ENCODE data around the gene PPP1R14C.
"Not testable (repeated sequence)": the region's sequence is repeated elsewhere in the genome, so short reads cannot be mapped to it uniquely, and the experiment has no call there.

Gene PPP1R14C

DNA sequence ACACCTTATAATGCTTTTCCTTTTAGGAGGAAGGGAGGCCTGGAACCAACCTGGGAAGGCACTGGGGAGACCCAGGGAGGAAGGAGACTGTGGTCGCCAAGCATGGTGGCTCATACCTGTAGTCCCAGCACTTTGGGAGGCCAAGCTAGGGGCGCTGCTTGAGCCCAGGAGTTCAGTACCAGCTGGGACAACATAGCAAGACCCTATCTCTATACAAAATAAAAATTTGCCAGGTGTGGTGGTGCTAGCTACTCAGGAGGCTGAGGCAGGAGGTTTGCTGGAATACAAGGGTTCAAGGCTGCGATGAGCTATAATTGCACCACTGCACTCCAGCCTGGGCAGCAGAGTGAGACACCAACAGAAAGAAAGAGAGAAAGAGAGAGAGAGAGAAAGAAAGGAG is 36.2 kb downstream of the PPP1R14C start:
- H3K9me3 ChIP-seq (ENCODE audit: low read depth, low read length) = no peaks in the 10 kb centered on the region
- DNase-seq (ENCODE audit: low read depth, low spot score) = no peak
- no peak for TF ChIP-seq POLR2AphosphoS5 (IDR thresholded peaks at IDR 0.05; ENCODE audit: borderline replicate concordance, low read depth, low read length)
- H3K36me3 ChIP-seq (ENCODE audit: insufficient read depth, low read length) = no peaks in the 10 kb centered on the region
- no peak overlapping the region for H3K9ac ChIP-seq (ENCODE audit: insufficient read length)
- H3K27ac ChIP-seq = no peak overlapping the region
- no peak overlapping the region for H3K4me3 ChIP-seq

DNA sequence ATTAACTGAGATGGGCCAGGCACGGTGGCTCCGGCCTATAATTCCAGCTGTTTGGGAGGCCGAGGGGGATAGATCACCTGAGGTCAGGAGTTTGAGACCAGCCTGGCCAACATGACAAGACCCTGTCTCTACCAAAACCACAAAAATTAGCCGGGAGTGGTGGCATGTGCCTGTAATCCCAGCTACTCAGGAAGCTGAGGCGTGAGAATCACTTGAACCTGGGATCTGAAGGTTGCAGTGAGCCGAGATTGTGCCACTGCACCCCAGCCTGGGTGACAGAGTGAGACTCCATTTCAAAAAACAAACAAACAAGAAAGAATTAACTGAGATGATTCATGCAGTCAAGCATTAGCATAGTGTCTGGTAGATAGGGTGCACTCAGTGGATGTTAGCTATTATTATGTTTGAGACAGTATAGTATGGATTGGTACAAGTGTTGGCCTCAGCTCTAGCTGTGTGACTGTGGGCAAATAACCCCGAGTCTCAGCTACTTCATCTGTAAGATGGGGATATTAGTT is 37.1 kb downstream of the PPP1R14C start:
- H3K4me3 ChIP-seq; H3K27ac ChIP-seq; H3K36me3 ChIP-seq (ENCODE audit: insufficient read depth, low read length); DNase-seq (ENCODE audit: low read depth, low spot score); H3K9ac ChIP-seq (ENCODE audit: insufficient read length); H3K9me3 ChIP-seq (ENCODE audit: low read depth, low read length): not testable (repeated sequence)

DNA sequence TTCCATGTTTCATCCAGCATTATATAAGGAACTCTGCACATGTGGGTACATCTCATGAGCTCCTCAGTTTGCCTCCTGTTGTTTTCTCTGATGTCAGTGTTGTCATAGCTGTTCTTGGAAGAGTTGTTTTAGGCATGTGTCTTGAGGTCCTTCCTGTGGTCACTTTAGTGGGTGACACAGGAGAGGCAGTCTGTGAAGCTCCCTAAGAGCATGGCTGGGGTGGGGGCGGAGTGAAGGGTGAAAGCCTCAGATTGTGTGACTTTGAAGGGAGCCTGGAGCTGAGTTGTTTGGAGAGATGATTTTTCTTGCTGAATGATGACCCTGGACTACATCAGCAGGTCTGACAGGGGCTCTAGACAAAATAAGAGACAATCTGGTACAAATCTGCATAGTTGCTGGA is 37.7 kb downstream of the PPP1R14C start:
- no peak overlapping the region for H3K9ac ChIP-seq (ENCODE audit: insufficient read length)
- no peak for DNase-seq (ENCODE audit: low read depth, low spot score)
- H3K27ac ChIP-seq = no peak overlapping the region
- no peak overlapping the region for H3K4me3 ChIP-seq
- no peaks in the 10 kb centered on the region for H3K9me3 ChIP-seq (ENCODE audit: low read depth, low read length)
- H3K36me3 ChIP-seq (ENCODE audit: insufficient read depth, low read length) = no peaks in the 10 kb centered on the region
- TF ChIP-seq POLR2AphosphoS5 (IDR thresholded peaks at IDR 0.05; ENCODE audit: borderline replicate concordance, low read depth, low read length) = no peak
- no peak for TF ChIP-seq EZH2 (IDR thresholded peaks at IDR 0.05)
- no peak for TF ChIP-seq FOXP2 (optimal IDR thresholded peaks at IDR 0.05; ENCODE audit: control extremely low read depth, extremely low read length, insufficient read depth)

DNA sequence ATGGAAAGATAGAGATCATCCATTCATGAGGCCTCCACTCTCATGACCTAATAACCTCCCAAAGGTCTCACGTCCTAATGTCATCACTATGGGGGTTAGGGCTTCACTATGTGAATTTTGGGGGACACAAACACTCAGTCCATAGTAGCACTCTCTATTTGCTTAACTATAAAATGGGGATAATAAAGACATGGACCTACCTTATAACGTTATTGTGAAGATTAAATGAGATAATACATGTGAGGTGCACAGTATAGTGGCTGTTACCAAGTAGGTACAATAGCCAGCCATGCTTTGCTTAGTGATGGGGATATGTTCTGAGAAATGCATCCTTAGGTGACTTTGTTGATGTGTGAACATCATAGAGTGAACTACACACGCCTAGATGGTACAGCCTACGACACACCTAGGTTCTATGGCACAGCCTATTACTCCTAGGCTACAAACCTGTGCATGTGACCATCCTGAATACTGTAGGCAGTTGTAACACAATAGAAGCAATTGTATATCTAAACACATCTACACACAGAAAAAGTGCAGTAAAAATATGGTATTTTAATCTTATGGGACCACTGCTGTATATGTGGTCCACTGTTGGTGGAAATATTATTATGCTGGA is 39.7 kb downstream of the PPP1R14C start:
- Histone ChIP-seq H3K36me3 (ENCODE audit: insufficient read depth, low read length) (no peaks in the 10 kb centered on the region), H3K9me3 (ENCODE audit: low read depth, low read length) (no peaks in the 10 kb centered on the region), H3K9ac (ENCODE audit: insufficient read length) (no peak overlapping the region), H3K4me3 (no peak overlapping the region), H3K27ac (no peak overlapping the region)
- no peak for TF ChIP-seq FOXP2 (optimal IDR thresholded peaks at IDR 0.05; ENCODE audit: control extremely low read depth, extremely low read length, insufficient read depth)
- TF ChIP-seq POLR2AphosphoS5 (IDR thresholded peaks at IDR 0.05; ENCODE audit: borderline replicate concordance, low read depth, low read length) = no peak
- no peak for DNase-seq (ENCODE audit: low read depth, low spot score)

DNA sequence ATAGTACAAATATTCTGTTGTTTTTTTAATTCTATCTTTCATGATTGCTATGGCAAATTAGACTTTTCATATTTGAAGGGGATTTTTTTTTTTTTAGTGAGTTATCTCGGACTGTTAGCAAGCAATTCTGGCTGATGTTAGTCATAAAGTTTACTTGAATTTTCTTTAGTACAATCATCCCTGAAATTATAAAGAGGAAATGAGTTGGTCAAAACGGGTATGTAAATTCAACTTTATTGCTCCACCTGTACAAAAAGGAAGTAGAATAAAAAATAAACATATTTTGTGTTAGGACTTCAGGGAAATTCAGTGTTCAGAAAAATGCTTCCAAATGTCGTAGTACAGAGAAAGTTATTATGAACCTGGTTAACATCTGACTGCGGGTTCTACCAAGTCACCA is 40.3 kb downstream of the PPP1R14C start:
- no peaks in the 10 kb centered on the region for H3K9me3 ChIP-seq (ENCODE audit: low read depth, low read length)
- TF ChIP-seq FOXP2 (optimal IDR thresholded peaks at IDR 0.05; ENCODE audit: control extremely low read depth, extremely low read length, insufficient read depth) (no peak), EZH2 (IDR thresholded peaks at IDR 0.05) (no peak)
- DNase-seq (ENCODE audit: low read depth, low spot score) = no peak
- H3K36me3 ChIP-seq (ENCODE audit: insufficient read depth, low read length) = no peaks in the 10 kb centered on the region
- no peak overlapping the region for H3K9ac ChIP-seq (ENCODE audit: insufficient read length)
- H3K4me3 ChIP-seq = no peak overlapping the region
- no peak overlapping the region for H3K27ac ChIP-seq

DNA sequence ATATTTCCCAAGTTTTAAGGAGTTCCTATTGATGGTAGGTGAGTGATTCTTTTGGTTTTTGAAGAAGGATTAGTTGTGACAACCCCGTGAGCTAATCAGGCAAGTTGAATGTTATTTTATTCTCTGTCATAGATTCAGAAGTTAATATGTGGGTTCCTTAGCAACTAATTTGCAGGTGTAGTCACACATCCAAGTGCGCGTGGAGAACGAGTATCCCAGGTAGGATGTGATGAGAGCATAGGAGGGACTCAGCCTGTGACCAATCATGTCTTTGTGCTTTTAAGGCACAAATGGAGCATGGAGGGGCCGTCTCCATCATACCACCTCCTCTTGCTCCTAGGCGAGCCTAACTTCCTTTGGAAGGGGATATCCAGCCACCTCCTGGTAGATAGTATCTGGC is 41.1 kb downstream of the PPP1R14C start:
- Histone ChIP-seq H3K9ac (ENCODE audit: insufficient read length) (no peak overlapping the region), H3K36me3 (ENCODE audit: insufficient read depth, low read length) (no peaks in the 10 kb centered on the region), H3K27ac (no peak overlapping the region), H3K4me3 (no peak overlapping the region), H3K9me3 (ENCODE audit: low read depth, low read length) (no peaks in the 10 kb centered on the region)
- no peak for TF ChIP-seq POLR2AphosphoS5 (IDR thresholded peaks at IDR 0.05; ENCODE audit: borderline replicate concordance, low read depth, low read length)
- TF ChIP-seq FOXP2 (optimal IDR thresholded peaks at IDR 0.05; ENCODE audit: control extremely low read depth, extremely low read length, insufficient read depth) = no peak
- no peak for TF ChIP-seq EZH2 (IDR thresholded peaks at IDR 0.05)
- no peak for DNase-seq (ENCODE audit: low read depth, low spot score)

DNA sequence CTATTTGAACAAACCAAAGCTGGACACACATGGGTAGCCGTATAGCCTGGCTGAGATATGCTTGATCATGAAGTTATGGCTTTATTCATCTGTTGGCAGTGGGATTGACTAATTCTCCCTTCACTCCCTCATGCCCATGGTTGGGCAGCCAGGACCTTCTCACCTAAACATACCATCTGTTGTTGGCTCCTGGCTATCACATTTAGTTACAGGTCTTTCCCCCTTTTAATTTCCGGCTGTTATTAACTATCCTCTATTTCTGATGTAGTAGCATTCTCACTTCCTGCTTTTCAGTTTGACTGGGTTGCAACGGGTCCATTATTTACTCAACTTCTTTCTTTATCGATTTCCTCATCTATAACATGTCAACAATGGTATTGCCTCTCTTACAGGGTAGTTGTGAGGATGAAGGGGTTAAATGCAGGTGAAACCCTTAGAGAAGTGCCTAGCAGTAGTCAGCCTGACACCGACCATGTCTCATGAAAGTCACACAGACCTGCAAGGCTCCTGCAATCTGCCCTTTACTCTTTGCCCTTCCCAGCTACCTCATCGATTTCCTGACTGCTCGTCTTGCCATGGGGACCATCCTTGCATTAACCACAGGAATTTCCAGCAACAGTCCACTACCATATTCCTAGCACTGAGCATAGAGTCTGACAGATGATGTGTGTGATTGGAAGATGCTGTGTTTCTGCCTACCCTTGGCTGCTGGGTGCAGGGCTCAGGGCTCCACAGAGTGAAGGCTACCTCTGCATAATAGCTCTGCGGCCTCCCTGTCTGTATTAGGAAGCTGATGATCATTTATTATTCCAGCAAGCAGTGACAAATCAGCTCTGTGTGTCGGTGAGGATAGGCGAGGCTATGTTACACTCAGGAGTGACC is 42.2 kb downstream of the PPP1R14C start:
- Histone ChIP-seq H3K4me3 (no peak overlapping the region), H3K9me3 (ENCODE audit: low read depth, low read length) (no peaks in the 10 kb centered on the region), H3K27ac (no peak overlapping the region), H3K9ac (ENCODE audit: insufficient read length) (no peak overlapping the region), H3K36me3 (ENCODE audit: insufficient read depth, low read length) (no peaks in the 10 kb centered on the region)
- no peak for TF ChIP-seq EZH2 (IDR thresholded peaks at IDR 0.05)
- no peak for TF ChIP-seq FOXP2 (optimal IDR thresholded peaks at IDR 0.05; ENCODE audit: control extremely low read depth, extremely low read length, insufficient read depth)
- no peak for TF ChIP-seq POLR2AphosphoS5 (IDR thresholded peaks at IDR 0.05; ENCODE audit: borderline replicate concordance, low read depth, low read length)
- no peak for DNase-seq (ENCODE audit: low read depth, low spot score)

DNA sequence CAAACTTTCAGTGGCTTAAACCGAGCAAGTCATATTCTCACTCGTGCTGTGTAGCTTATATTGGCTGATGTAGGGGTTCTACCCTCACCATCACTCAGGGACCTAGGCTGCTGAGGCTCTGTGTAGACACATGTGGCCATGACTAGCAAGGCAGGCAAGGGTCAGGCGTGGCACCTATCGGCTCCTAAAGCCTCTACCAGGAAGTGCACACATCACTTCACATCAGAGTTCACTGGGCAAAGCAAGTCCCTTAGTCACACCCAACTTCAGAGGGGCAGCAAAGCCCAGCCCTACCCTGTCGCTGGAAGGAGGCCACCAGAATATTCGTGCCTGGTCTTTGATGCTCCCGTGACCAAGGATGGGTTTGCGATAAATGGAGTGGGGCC is 42.9 kb downstream of the PPP1R14C start:
- H3K9ac ChIP-seq (ENCODE audit: insufficient read length) = no peak overlapping the region
- no peak for TF ChIP-seq FOXP2 (optimal IDR thresholded peaks at IDR 0.05; ENCODE audit: control extremely low read depth, extremely low read length, insufficient read depth)
- TF ChIP-seq EZH2 (IDR thresholded peaks at IDR 0.05) = no peak
- no peak for TF ChIP-seq POLR2AphosphoS5 (IDR thresholded peaks at IDR 0.05; ENCODE audit: borderline replicate concordance, low read depth, low read length)
- no peak overlapping the region for H3K4me3 ChIP-seq
- no peak for DNase-seq (ENCODE audit: low read depth, low spot score)
- H3K36me3 ChIP-seq (ENCODE audit: insufficient read depth, low read length) = no peaks in the 10 kb centered on the region
- no peak overlapping the region for H3K27ac ChIP-seq
- no peaks in the 10 kb centered on the region for H3K9me3 ChIP-seq (ENCODE audit: low read depth, low read length)

All from SK-N-MC (cell line).